GM23338 (cell line): ENCODE data around the gene REPIN1.

ENCODE experiments used
- CREB1 ChIP-seq: fragments of 250-450 bp; sonication (Bioruptor Pico); IDR thresholded peaks from 2 replicates; pipeline ENCODE4 v1.5.0; 2020; ENCODE audit warnings: low read depth, mild to moderate bottlenecking, moderate library complexity
- EZH2 ChIP-seq: fragments of 200-600 bp; sonication (generic); IDR thresholded peaks from one replicate; pipeline ENCODE4 v1.8.0; 2017; ENCODE audit warnings: antibody characterized with exemption, mild to moderate bottlenecking, low read depth; ENCODE audit not compliant: unreplicated experiment
- EZH2phosphoT487 ChIP-seq: fragments of 200-600 bp; sonication (generic); IDR thresholded peaks from one replicate; pipeline ENCODE4 v1.8.1; 2018; ENCODE audit warnings: antibody characterized with exemption; ENCODE audit not compliant: unreplicated experiment
- JUNB ChIP-seq: IDR thresholded peaks from one replicate; pipeline ENCODE4 v1.6.1; 2016; ENCODE audit warnings: antibody characterized with exemption; ENCODE audit not compliant: unreplicated experiment
- NANOG ChIP-seq: IDR thresholded peaks from 2 replicates; pipeline ENCODE4 v1.6.1; 2016; ENCODE audit warnings: antibody characterized with exemption, borderline replicate concordance
- POLR2AphosphoS5 ChIP-seq: IDR thresholded peaks from 2 replicates; pipeline ENCODE4 v1.6.1; 2016; ENCODE audit warnings: antibody characterized with exemption, low read depth
- ZNF114 ChIP-seq: fragments of 250-450 bp; sonication (Bioruptor Pico); IDR thresholded peaks from 2 replicates; pipeline ENCODE4 v1.5.0; 2020; ENCODE audit warnings: mild to moderate bottlenecking, moderate library complexity
- ZNF331 ChIP-seq: fragments of 250-450 bp; sonication (Bioruptor Pico); IDR thresholded peaks from 2 replicates; pipeline ENCODE4 v1.5.0; 2020; ENCODE audit warnings: low read depth, mild to moderate bottlenecking, moderate library complexity
- TF ChIP-seq, protein P1 (sequence below), 2 experiments: fragments of 200-600 bp in 1 of 2; sonication (generic) in 1 of 2; conservative IDR thresholded peaks; 2 replicates each; pipeline versions ENCODE4 v1.5.1 to v1.6.1; 2016 to 2017; ENCODE audit warnings: antibody characterized with exemption in 2 of 2, low read depth in 2 of 2, mild to moderate bottlenecking in 2 of 2, moderate library complexity in 1 of 2
- TF ChIP-seq, protein P2 (sequence below): IDR thresholded peaks from one replicate; pipeline ENCODE4 v1.6.1; 2018; ENCODE audit warnings: antibody characterized with exemption; ENCODE audit not compliant: unreplicated experiment
- TF ChIP-seq, protein P3 (sequence below): IDR thresholded peaks from 2 replicates; pipeline ENCODE4 v1.6.1; 2016; ENCODE audit warnings: antibody characterized with exemption
- TF ChIP-seq, protein P4 (sequence below): fragments of 250-450 bp; sonication (Bioruptor Pico); IDR thresholded peaks from 2 replicates; pipeline ENCODE4 v1.5.0; 2020; ENCODE audit warnings: mild to moderate bottlenecking, moderate library complexity

DNA sequence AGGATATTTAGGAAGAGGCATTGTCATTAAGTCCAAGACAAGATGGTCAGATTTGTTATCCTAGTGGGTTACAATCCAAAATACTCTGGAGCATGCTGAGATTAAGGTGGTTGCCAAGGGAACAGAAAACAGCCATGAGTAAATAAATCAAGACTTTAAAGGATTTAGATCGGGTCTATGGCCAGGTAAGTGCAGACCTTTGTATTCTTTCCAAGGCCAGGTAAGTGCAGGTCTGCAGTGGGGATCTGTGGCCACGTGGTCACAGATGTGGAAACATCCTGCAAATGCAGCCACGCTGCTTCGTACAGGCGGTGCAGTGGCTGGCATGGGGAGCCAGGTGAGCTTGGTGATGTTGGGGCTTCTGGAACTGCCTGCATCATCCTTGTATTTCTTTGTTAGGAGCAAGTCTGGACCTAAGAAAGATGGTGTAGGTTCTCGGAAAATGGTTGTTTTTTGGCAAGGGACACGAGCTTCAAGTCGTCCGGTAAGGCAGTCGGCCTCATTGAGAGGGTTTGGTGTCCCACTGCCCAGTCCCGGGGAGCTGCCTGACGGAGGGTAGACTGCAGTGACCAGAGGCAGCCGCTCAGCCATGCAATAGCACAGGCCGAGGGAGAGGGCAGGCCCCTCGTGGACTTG is 32.3 kb downstream of the REPIN1 start:
- TF ChIP-seq ZNF114 (no peak), EZH2phosphoT487 (no peak), CREB1 (no peak), POLR2AphosphoS5 (no peak), JUNB (no peak), EZH2 (no peak), NANOG (no peak), ZNF331 (CRISPR knock-in tag) (no peak)
- TF ChIP-seq, protein P1, sequence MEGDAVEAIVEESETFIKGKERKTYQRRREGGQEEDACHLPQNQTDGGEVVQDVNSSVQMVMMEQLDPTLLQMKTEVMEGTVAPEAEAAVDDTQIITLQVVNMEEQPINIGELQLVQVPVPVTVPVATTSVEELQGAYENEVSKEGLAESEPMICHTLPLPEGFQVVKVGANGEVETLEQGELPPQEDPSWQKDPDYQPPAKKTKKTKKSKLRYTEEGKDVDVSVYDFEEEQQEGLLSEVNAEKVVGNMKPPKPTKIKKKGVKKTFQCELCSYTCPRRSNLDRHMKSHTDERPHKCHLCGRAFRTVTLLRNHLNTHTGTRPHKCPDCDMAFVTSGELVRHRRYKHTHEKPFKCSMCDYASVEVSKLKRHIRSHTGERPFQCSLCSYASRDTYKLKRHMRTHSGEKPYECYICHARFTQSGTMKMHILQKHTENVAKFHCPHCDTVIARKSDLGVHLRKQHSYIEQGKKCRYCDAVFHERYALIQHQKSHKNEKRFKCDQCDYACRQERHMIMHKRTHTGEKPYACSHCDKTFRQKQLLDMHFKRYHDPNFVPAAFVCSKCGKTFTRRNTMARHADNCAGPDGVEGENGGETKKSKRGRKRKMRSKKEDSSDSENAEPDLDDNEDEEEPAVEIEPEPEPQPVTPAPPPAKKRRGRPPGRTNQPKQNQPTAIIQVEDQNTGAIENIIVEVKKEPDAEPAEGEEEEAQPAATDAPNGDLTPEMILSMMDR (conservative IDR thresholded peaks at IDR 0.05; ENCODE audit: low read depth in 2 of 2): no peak
- TF ChIP-seq, protein P2, sequence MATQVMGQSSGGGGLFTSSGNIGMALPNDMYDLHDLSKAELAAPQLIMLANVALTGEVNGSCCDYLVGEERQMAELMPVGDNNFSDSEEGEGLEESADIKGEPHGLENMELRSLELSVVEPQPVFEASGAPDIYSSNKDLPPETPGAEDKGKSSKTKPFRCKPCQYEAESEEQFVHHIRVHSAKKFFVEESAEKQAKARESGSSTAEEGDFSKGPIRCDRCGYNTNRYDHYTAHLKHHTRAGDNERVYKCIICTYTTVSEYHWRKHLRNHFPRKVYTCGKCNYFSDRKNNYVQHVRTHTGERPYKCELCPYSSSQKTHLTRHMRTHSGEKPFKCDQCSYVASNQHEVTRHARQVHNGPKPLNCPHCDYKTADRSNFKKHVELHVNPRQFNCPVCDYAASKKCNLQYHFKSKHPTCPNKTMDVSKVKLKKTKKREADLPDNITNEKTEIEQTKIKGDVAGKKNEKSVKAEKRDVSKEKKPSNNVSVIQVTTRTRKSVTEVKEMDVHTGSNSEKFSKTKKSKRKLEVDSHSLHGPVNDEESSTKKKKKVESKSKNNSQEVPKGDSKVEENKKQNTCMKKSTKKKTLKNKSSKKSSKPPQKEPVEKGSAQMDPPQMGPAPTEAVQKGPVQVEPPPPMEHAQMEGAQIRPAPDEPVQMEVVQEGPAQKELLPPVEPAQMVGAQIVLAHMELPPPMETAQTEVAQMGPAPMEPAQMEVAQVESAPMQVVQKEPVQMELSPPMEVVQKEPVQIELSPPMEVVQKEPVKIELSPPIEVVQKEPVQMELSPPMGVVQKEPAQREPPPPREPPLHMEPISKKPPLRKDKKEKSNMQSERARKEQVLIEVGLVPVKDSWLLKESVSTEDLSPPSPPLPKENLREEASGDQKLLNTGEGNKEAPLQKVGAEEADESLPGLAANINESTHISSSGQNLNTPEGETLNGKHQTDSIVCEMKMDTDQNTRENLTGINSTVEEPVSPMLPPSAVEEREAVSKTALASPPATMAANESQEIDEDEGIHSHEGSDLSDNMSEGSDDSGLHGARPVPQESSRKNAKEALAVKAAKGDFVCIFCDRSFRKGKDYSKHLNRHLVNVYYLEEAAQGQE: no peak
- TF ChIP-seq, protein P3, sequence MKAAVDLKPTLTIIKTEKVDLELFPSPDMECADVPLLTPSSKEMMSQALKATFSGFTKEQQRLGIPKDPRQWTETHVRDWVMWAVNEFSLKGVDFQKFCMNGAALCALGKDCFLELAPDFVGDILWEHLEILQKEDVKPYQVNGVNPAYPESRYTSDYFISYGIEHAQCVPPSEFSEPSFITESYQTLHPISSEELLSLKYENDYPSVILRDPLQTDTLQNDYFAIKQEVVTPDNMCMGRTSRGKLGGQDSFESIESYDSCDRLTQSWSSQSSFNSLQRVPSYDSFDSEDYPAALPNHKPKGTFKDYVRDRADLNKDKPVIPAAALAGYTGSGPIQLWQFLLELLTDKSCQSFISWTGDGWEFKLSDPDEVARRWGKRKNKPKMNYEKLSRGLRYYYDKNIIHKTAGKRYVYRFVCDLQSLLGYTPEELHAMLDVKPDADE: no peak
- TF ChIP-seq, protein P4, sequence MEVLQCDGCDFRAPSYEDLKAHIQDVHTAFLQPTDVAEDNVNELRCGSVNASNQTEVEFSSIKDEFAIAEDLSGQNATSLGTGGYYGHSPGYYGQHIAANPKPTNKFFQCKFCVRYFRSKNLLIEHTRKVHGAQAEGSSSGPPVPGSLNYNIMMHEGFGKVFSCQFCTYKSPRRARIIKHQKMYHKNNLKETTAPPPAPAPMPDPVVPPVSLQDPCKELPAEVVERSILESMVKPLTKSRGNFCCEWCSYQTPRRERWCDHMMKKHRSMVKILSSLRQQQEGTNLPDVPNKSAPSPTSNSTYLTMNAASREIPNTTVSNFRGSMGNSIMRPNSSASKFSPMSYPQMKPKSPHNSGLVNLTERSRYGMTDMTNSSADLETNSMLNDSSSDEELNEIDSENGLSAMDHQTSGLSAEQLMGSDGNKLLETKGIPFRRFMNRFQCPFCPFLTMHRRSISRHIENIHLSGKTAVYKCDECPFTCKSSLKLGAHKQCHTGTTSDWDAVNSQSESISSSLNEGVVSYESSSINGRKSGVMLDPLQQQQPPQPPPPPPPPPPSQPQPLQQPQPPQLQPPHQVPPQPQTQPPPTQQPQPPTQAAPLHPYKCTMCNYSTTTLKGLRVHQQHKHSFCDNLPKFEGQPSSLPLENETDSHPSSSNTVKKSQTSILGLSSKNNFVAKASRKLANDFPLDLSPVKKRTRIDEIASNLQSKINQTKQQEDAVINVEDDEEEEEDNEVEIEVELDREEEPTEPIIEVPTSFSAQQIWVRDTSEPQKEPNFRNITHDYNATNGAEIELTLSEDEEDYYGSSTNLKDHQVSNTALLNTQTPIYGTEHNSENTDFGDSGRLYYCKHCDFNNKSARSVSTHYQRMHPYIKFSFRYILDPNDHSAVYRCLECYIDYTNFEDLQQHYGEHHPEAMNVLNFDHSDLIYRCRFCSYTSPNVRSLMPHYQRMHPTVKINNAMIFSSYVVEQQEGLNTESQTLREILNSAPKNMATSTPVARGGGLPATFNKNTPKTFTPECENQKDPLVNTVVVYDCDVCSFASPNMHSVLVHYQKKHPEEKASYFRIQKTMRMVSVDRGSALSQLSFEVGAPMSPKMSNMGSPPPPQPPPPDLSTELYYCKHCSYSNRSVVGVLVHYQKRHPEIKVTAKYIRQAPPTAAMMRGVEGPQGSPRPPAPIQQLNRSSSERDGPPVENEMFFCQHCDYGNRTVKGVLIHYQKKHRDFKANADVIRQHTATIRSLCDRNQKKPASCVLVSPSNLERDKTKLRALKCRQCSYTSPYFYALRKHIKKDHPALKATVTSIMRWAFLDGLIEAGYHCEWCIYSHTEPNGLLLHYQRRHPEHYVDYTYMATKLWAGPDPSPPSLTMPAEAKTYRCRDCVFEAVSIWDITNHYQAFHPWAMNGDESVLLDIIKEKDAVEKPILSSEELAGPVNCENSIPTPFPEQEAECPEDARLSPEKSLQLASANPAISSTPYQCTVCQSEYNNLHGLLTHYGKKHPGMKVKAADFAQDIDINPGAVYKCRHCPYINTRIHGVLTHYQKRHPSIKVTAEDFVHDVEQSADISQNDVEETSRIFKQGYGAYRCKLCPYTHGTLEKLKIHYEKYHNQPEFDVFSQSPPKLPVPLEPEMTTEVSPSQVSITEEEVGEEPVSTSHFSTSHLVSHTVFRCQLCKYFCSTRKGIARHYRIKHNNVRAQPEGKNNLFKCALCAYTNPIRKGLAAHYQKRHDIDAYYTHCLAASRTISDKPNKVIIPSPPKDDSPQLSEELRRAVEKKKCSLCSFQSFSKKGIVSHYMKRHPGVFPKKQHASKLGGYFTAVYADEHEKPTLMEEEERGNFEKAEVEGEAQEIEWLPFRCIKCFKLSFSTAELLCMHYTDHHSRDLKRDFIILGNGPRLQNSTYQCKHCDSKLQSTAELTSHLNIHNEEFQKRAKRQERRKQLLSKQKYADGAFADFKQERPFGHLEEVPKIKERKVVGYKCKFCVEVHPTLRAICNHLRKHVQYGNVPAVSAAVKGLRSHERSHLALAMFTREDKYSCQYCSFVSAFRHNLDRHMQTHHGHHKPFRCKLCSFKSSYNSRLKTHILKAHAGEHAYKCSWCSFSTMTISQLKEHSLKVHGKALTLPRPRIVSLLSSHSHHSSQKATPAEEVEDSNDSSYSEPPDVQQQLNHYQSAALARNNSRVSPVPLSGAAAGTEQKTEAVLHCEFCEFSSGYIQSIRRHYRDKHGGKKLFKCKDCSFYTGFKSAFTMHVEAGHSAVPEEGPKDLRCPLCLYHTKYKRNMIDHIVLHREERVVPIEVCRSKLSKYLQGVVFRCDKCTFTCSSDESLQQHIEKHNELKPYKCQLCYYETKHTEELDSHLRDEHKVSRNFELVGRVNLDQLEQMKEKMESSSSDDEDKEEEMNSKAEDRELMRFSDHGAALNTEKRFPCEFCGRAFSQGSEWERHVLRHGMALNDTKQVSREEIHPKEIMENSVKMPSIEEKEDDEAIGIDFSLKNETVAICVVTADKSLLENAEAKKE: no peak
